22Rv1 (cell line): ENCODE data around the gene ZNF594.
"Not testable (repeated sequence)": the region's sequence is repeated elsewhere in the genome, so short reads cannot be mapped to it uniquely, and the experiment has no call there.

ENCODE experiments used
- ZFX ChIP-seq: fragments of 450-650 bp; IDR thresholded peaks from 2 replicates; pipeline ENCODE4 v1.6.1; 2017; ENCODE audit warnings: antibody characterized with exemption, borderline replicate concordance
- TF ChIP-seq, protein P1 (sequence below): fragments of 450-650 bp; IDR thresholded peaks from 2 replicates; pipeline ENCODE4 v1.5.1; 2017; ENCODE audit warnings: mild to moderate bottlenecking

DNA sequence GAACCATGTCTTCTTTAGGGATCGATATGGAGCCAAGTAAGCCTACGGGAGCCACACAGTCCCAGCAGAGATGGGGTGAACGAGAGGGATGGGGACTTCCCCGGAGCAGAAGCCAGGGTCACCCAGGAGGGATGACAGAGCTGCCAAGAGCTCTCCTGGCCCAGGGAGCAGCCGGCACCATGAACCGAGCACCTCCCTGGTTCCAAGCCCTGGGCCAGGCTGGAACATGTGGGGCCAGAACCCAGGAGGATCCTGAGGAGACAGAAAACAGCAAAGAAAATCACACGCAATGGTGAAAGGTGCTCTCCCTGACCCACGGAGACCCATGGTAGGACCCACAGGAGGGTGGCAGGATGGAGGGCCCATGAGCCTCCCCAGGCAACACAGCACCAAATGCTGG lies 57.7 kb downstream of the ZNF594 start:
- TF ChIP-seq, protein P1, sequence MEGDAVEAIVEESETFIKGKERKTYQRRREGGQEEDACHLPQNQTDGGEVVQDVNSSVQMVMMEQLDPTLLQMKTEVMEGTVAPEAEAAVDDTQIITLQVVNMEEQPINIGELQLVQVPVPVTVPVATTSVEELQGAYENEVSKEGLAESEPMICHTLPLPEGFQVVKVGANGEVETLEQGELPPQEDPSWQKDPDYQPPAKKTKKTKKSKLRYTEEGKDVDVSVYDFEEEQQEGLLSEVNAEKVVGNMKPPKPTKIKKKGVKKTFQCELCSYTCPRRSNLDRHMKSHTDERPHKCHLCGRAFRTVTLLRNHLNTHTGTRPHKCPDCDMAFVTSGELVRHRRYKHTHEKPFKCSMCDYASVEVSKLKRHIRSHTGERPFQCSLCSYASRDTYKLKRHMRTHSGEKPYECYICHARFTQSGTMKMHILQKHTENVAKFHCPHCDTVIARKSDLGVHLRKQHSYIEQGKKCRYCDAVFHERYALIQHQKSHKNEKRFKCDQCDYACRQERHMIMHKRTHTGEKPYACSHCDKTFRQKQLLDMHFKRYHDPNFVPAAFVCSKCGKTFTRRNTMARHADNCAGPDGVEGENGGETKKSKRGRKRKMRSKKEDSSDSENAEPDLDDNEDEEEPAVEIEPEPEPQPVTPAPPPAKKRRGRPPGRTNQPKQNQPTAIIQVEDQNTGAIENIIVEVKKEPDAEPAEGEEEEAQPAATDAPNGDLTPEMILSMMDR: not testable (repeated sequence)
- not testable (repeated sequence) for TF ChIP-seq ZFX
